OCI-LY7 (cell line): ENCODE measurements around the gene NCAPD2. TPM values are rescaled to one million over a fixed set of nuclear protein-coding genes. Genes with fewer than 3 reads are reported as not detected.

Source experiments
- BruUV-seq: library from RNA; stranded (reverse); fragments of 400-500 nt; replicated peaks from 2 replicates; lab custom pipeline; 2021; lab: Mats Ljungman, UMichigan
- CTCF ChIA-PET: fragments of 300-600 bp; sonication (Branson Sonifier 250); formaldehyde crosslinking; loops from one replicate; lab custom pipeline; 2022; ENCODE audit warnings: antibody characterized with exemption; ENCODE audit not compliant: unreplicated experiment; lab: Charles Lee
- POLR2A ChIA-PET: fragments of 300-600 bp; sonication (Branson Sonifier 250); formaldehyde crosslinking; loops from one replicate; lab custom pipeline; 2022; ENCODE audit warnings: antibody characterized with exemption; lab: Charles Lee
- DNase-seq: peaks from one replicate; pipeline ENCODE4 v3.0.0-alpha.2; 2015; ENCODE audit warnings: low spot score
- H2AFZ ChIP-seq: fragments of 200-600 bp; sonication (generic), shearing (Covaris generic); 2 replicates; pipeline ENCODE4 v1.6.1; 2014; ENCODE audit warnings: mild to moderate bottlenecking, antibody characterized with exemption, low read length, moderate library complexity
- H3K27ac ChIP-seq: fragments of 200-600 bp; sonication (generic); 2 replicates; pipeline ENCODE4 v1.5.1; 2014; ENCODE audit warnings: mixed run types, low read depth, mild to moderate bottlenecking, moderate library complexity, low read length, inconsistent platforms; ENCODE audit not compliant: poor library complexity, severe bottlenecking
- H3K36me3 ChIP-seq: fragments of 200-600 bp; sonication (generic); 2 replicates; pipeline ENCODE4 v1.6.1; 2014; ENCODE audit warnings: mild to moderate bottlenecking, antibody characterized with exemption, low read length, moderate library complexity, mixed read lengths; ENCODE audit not compliant: insufficient read depth
- H3K4me1 ChIP-seq: fragments of 200-600 bp; sonication (generic); 2 replicates; pipeline ENCODE4 v1.5.1; 2014; ENCODE audit warnings: mild to moderate bottlenecking, low read length; ENCODE audit not compliant: insufficient read depth, poor library complexity, severe bottlenecking
- H3K4me2 ChIP-seq: fragments of 200-600 bp; sonication (generic); 2 replicates; pipeline ENCODE4 v1.6.1; 2014; ENCODE audit warnings: mild to moderate bottlenecking, low read length
- H3K4me3 ChIP-seq: fragments of 200-600 bp; sonication (generic); 2 replicates; pipeline ENCODE4 v1.5.1; 2014; ENCODE audit warnings: mild to moderate bottlenecking, low read depth, low read length; ENCODE audit not compliant: poor library complexity, severe bottlenecking
- H3K79me2 ChIP-seq: fragments of 200-600 bp; sonication (generic); 2 replicates; pipeline ENCODE4 v1.6.1; 2016; ENCODE audit warnings: low read depth, mild to moderate bottlenecking, low read length, moderate library complexity, mixed read lengths; ENCODE audit not compliant: insufficient read depth
- H3K9me2 ChIP-seq: fragments of 200-600 bp; sonication (generic); 2 replicates; pipeline ENCODE4 v1.6.1; 2016; ENCODE audit warnings: mild to moderate bottlenecking, low read length, mixed read lengths; ENCODE audit not compliant: insufficient read depth
- H3K9me3 ChIP-seq: fragments of 200-600 bp; sonication (generic); 2 replicates; pipeline ENCODE4 v1.6.1; 2014; ENCODE audit warnings: mild to moderate bottlenecking, mixed run types, low read length, mixed read lengths
- H4K20me1 ChIP-seq: fragments of 200-600 bp; sonication (generic); 2 replicates; pipeline ENCODE4 v1.6.1; 2014; ENCODE audit warnings: mild to moderate bottlenecking, antibody characterized with exemption, low read length, moderate library complexity, mixed read lengths; ENCODE audit not compliant: insufficient read depth
- CTCF ChIP-seq: fragments of 200-600 bp; sonication (generic); conservative IDR thresholded peaks from 2 replicates; pipeline ENCODE4 v1.5.1; 2014; ENCODE audit warnings: mild to moderate bottlenecking, antibody characterized with exemption, low read length, moderate library complexity, mixed read lengths
- EZH2phosphoT487 ChIP-seq: fragments of 200-600 bp; sonication (generic); IDR thresholded peaks from 2 replicates; pipeline ENCODE4 v1.6.1; 2018; ENCODE audit warnings: low read depth, borderline replicate concordance, mild to moderate bottlenecking, mixed run types, antibody characterized with exemption, low read length, moderate library complexity, mixed read lengths
- intact Hi-C: fragments of 100-400 bp; cut with micrococcal nuclease; formaldehyde crosslinking; loops from one replicate; pipeline ENCODE4 v1.10.0; 2022; ENCODE audit not compliant: unreplicated experiment
- small RNA-seq: library from RNA; depleted of rRNA; stranded (forward); fragments of <200 nt; gene quantifications from one replicate; pipeline ENCODE3, GENCODE V24; 2014
- total RNA-seq, 2 experiments: library from RNA; depleted of rRNA in 1 of 2; stranded (reverse); fragments of >200 nt in 1 of 2; shearing (Covaris generic) in 1 of 2; gene quantifications; 2 replicates each; pipeline ENCODE4 v1.2.3, GENCODE V29; 2014 to 2022

Gene NCAPD2
- total RNA-seq, 2 experiments from 2014 or later, result 157 to 225 TPM

GRCh38 chr12:6574576-6575295 lies 80.8 kb downstream of the NCAPD2 start:
- no peak for DNase-seq

GRCh38 chr12:6575648-6576047 lies 81.7 kb downstream of the NCAPD2 start:
- Histone ChIP-seq H3K4me2 (no peak overlapping the region), H2AFZ (no peak overlapping the region), H3K9me3 (no peaks in the 10 kb centered on the region), H3K9me2 (no peaks in the 10 kb centered on the region), H3K36me3 (peaks cover 90% of the 10 kb centered on the region), H3K4me1 (no peaks in the 10 kb centered on the region), H4K20me1 (no peaks in the 10 kb centered on the region), H3K4me3 (no peak overlapping the region), H3K27ac (no peak overlapping the region), H3K79me2 (no peaks in the 10 kb centered on the region)
- intact Hi-C loops, result no loop called here
- BruUV-seq, result no TSS peak
- CTCF ChIA-PET, result no interaction called here
- no peak for DNase-seq
- no peak for TF ChIP-seq EZH2phosphoT487
- no peak for TF ChIP-seq CTCF
- POLR2A ChIA-PET, result interaction anchor here (1.0 kb wide), 2 partner anchors 10 to 12 kb away, joined by 4 to 5 read pairs; no protein-coding TSS in a partner anchor

More at GRCh38 chr12:6574576-6575295, 80.8 kb downstream of the NCAPD2 start:
- H4K20me1 ChIP-seq, result no peaks in the 10 kb centered on the region
- CTCF ChIA-PET, result no interaction called here
- no peaks in the 10 kb centered on the region for H3K9me3 ChIP-seq
- intact Hi-C loops, result no loop called here
- H3K4me1 ChIP-seq, result peaks cover 3% of the 10 kb centered on the region
- no peaks in the 10 kb centered on the region for H3K9me2 ChIP-seq
- H3K4me2 ChIP-seq, result no peak overlapping the region
- H3K4me3 ChIP-seq, result no peak overlapping the region
- H3K27ac ChIP-seq, result no peak overlapping the region
- no peak overlapping the region for H2AFZ ChIP-seq
- no peak for TF ChIP-seq CTCF
- TF ChIP-seq EZH2phosphoT487, result no peak
- H3K79me2 ChIP-seq, result no peaks in the 10 kb centered on the region
- BruUV-seq, result no TSS peak
- POLR2A ChIA-PET, result no interaction called here
- peaks cover 91% of the 10 kb centered on the region for H3K36me3 ChIP-seq

Small RNA genes within 50 kb of the gene (small RNA-seq; reads per million reads assigned to genes)
- gene SCARNA11, result 20.1 reads per million, percentile 97 among the genes with 10 or more reads in this experiment

Other genes with a start within 250 kb of the NCAPD2 start
- not detected in 2 replicates for gene PLEKHG6, start 183.4 kb upstream of the NCAPD2 start, total RNA-seq (2014; rRNA removed; shearing (Covaris generic))
- not detected in 2 replicates for gene PLEKHG6, start 183.4 kb upstream of the NCAPD2 start, total RNA-seq (2022)
- 23.4 and 37.3 TPM in 2 replicates for gene TNFRSF1A, start 152.0 kb upstream of the NCAPD2 start, total RNA-seq (2014; rRNA removed; shearing (Covaris generic))
- 50.9 and 55.7 TPM in 2 replicates for gene TNFRSF1A, start 152.0 kb upstream of the NCAPD2 start, total RNA-seq (2022)
- 0.35 and 0.51 TPM in 2 replicates for gene SCNN1A, start 118.5 kb upstream of the NCAPD2 start, total RNA-seq (2014; rRNA removed; shearing (Covaris generic))
- 1.0 and 1.3 TPM in 2 replicates for gene SCNN1A, start 118.5 kb upstream of the NCAPD2 start, total RNA-seq (2022)
- not detected in 2 replicates for gene LTBR, start 109.9 kb upstream of the NCAPD2 start, total RNA-seq (2014; rRNA removed; shearing (Covaris generic))
- not detected in 2 replicates for gene LTBR, start 109.9 kb upstream of the NCAPD2 start, total RNA-seq (2022)
- 18.0 and 19.8 TPM in 2 replicates for gene CD27, start 49.1 kb upstream of the NCAPD2 start, total RNA-seq (2014; rRNA removed; shearing (Covaris generic))
- gene CD27, start 49.1 kb upstream of the NCAPD2 start, total RNA-seq (2022), result 39.9 and 48.3 TPM in 2 replicates
- gene TAPBPL, start 42.1 kb upstream of the NCAPD2 start, total RNA-seq (2014; rRNA removed; shearing (Covaris generic)), result 18.4 and 23.7 TPM in 2 replicates
- 22.2 and 25.5 TPM in 2 replicates for gene TAPBPL, start 42.1 kb upstream of the NCAPD2 start, total RNA-seq (2022)
- 82.7 and 86.0 TPM in 2 replicates for gene VAMP1, start 23.4 kb upstream of the NCAPD2 start, total RNA-seq (2014; rRNA removed; shearing (Covaris generic))
- gene VAMP1, start 23.4 kb upstream of the NCAPD2 start, total RNA-seq (2022), result 46.9 and 51.6 TPM in 2 replicates
- 152 and 164 TPM in 2 replicates for gene MRPL51, start 840 bp upstream of the NCAPD2 start, total RNA-seq (2014; rRNA removed; shearing (Covaris generic))
- gene MRPL51, start 840 bp upstream of the NCAPD2 start, total RNA-seq (2022), result 280 and 338 TPM in 2 replicates
- 3,369 and 3,801 TPM in 2 replicates for gene GAPDH, start 40.4 kb downstream of the NCAPD2 start, total RNA-seq (2014; rRNA removed; shearing (Covaris generic))
- 3,794 and 4,502 TPM in 2 replicates for gene GAPDH, start 40.4 kb downstream of the NCAPD2 start, total RNA-seq (2022)
- gene IFFO1, start 61.9 kb downstream of the NCAPD2 start, total RNA-seq (2014; rRNA removed; shearing (Covaris generic)), result 16.9 and 25.4 TPM in 2 replicates
- gene IFFO1, start 61.9 kb downstream of the NCAPD2 start, total RNA-seq (2022), result 30.5 and 32.3 TPM in 2 replicates
- gene NOP2, start 74.2 kb downstream of the NCAPD2 start, total RNA-seq (2014; rRNA removed; shearing (Covaris generic)), result 87.9 and 116 TPM in 2 replicates
- 86.5 and 100 TPM in 2 replicates for gene NOP2, start 74.2 kb downstream of the NCAPD2 start, total RNA-seq (2022)
- 287 and 319 TPM in 2 replicates for gene CHD4, start 113.3 kb downstream of the NCAPD2 start, total RNA-seq (2014; rRNA removed; shearing (Covaris generic))
- gene CHD4, start 113.3 kb downstream of the NCAPD2 start, total RNA-seq (2022), result 247 and 267 TPM in 2 replicates
- gene LPAR5, start 141.9 kb downstream of the NCAPD2 start, total RNA-seq (2014; rRNA removed; shearing (Covaris generic)), result 7.7 and 14.4 TPM in 2 replicates
- 25.3 and 25.6 TPM in 2 replicates for gene LPAR5, start 141.9 kb downstream of the NCAPD2 start, total RNA-seq (2022)
- 3.6 and 4.4 TPM in 2 replicates for gene ACRBP, start 153.3 kb downstream of the NCAPD2 start, total RNA-seq (2014; rRNA removed; shearing (Covaris generic))
- gene ACRBP, start 153.3 kb downstream of the NCAPD2 start, total RNA-seq (2022), result 9.3 and 9.4 TPM in 2 replicates
- gene ING4, start 169.0 kb downstream of the NCAPD2 start, total RNA-seq (2014; rRNA removed; shearing (Covaris generic)), result 27.1 and 38.1 TPM in 2 replicates
- gene ING4, start 169.0 kb downstream of the NCAPD2 start, total RNA-seq (2022), result 30.8 and 37.0 TPM in 2 replicates
- gene ZNF384, start 195.3 kb downstream of the NCAPD2 start, total RNA-seq (2014; rRNA removed; shearing (Covaris generic)), result 48.2 and 48.6 TPM in 2 replicates
- gene ZNF384, start 195.3 kb downstream of the NCAPD2 start, total RNA-seq (2022), result 95.5 and 109 TPM in 2 replicates
- 0.98 and 1.2 TPM in 2 replicates for gene PIANP, start 206.7 kb downstream of the NCAPD2 start, total RNA-seq (2014; rRNA removed; shearing (Covaris generic))
- 15.2 and 15.4 TPM in 2 replicates for gene PIANP, start 206.7 kb downstream of the NCAPD2 start, total RNA-seq (2022)
- 64.8 and 71.2 TPM in 2 replicates for gene COPS7A, start 229.9 kb downstream of the NCAPD2 start, total RNA-seq (2014; rRNA removed; shearing (Covaris generic))
- gene COPS7A, start 229.9 kb downstream of the NCAPD2 start, total RNA-seq (2022), result 51.1 and 53.8 TPM in 2 replicates